Measurements from ENCODE around the gene SEMA4C.
"Not testable (repeated sequence)": the region's sequence is repeated elsewhere in the genome, so short reads cannot be mapped to it uniquely, and the experiment has no call there.

SEMA4C gene

GRCh38 chr2:96898641-96899412, 28.9 kb upstream of the SEMA4C start:
- DNase-seq (ENCODE audit: low read depth in 4 of 4, low spot score in 1 of 4): no peak

DNA sequence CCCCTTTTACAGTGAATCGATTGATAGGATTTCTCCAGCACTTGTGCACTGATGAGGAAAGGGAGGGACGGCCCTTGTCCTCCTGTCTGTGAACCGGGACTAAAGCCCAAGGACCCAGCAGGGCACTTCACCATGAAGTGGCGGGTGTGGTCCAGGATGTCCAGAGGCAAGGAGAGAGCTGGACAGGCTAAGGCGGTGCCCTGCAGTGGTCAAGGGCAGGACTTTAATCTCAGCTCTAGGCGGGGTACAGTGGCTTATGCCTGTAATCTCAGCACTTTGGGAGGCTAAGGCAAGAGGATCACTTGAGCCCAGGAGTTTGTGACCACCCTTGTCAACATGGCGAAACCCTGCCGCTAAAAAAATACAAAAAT, 28.2 kb upstream of the SEMA4C start:
- no peak for DNase-seq (ENCODE audit: low read depth in 4 of 4, low spot score in 1 of 4)

- no peak for DNase-seq (ENCODE audit: low read depth in 4 of 4, low spot score in 1 of 4)
These were observed 27.7 kb upstream of the SEMA4C start for GRCh38 chr2:96897491-96898134.

DNA sequence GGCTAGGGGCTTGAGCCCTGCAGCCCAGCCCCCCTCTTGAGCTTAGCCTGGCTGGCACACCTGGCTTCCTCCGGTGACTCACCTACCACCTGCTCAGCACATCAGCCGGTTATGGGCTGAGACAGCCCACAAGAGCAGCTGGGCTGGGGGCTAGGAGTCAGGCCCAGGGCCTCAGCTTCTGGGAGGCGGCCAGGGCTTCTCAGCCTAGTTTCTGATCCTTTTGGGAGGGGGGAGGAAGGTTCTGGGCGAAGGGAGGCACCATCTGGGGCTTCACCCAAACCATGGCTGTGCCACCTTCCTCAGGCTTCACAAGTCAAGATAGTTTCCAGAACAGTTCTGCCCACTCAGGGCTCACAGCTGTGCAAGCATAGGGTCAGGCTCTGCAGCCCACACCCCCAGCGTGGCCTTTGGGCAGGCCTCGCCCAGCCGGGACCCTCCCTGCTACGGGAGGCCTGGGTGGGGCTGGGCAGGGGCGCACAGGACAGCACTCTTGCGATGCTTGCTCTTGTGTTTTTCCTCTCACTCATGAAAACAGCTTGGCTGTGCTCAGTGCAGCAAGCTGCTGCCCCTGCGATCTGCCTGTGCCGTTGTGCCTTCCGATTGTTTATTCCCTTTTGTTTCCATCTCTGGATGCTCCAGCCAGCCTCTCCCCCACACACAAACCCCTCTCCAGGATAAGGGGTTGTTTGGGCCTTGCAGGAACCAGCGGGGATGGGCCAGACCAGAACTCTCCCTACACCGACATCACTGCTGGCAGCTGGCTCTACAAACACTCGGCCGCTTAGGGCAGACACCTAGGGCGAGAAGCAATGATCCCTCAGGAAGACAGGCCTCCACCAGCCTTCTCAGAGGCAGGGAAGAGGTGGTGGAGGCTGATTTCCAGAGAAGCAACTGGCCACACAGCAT, 26.1 kb upstream of the SEMA4C start:
- no peak for DNase-seq (ENCODE audit: low read depth in 4 of 4, low spot score in 1 of 4)

DNA sequence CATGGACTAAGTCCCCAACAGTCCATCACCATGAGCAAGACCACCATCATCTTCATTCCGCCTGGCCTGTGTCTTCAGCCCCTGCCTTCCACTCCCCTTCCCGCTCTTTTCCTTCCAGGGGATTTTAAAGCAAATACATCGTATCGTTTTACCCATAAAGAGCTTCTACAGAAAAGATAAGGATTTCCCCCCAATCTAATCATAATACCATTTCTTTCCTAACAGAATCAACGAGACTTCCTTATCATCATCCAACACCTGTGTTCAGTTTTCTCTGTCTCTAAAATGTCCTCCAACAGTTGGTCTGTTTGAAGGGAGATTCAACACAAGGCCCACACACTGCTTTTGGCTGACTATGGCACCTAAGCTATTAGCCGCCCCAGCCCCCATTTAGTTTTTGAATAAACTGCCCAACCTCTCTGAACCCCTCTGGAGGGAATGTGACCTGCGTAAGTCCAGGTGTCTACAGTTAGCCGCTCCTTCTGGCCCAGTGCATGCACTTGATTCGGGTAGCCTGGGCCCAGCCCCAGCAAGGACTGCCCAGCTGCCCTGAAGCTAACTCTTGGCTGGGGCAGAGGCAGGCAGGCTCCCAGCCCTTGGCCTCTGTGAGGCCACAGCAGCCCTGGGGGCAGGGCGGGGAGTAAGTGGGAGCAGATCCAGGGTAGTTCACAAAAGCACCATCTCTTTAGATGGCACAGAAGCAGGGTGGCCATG, 25.3 kb upstream of the SEMA4C start:
- no peak for DNase-seq (ENCODE audit: low read depth in 4 of 4, low spot score in 1 of 4)

DNA sequence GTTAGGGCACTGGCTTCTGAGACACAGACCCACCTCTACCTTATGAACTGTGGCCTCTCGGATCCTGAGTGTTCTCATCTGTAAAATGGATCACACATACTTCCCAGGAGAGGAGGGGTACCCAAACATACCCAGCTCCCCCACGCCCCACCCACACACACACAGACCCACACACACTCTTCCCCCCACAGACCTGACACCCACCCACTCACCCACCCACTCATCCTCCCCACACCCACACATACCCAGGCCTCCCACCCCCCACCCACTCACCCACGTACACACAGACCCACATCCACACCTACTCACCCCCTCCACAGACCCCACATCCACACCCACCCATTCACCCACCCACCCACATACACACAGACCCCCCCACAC, 24.3 kb upstream of the SEMA4C start:
- DNase-seq (ENCODE audit: low read depth in 4 of 4, low spot score in 1 of 4): no peak

DNA sequence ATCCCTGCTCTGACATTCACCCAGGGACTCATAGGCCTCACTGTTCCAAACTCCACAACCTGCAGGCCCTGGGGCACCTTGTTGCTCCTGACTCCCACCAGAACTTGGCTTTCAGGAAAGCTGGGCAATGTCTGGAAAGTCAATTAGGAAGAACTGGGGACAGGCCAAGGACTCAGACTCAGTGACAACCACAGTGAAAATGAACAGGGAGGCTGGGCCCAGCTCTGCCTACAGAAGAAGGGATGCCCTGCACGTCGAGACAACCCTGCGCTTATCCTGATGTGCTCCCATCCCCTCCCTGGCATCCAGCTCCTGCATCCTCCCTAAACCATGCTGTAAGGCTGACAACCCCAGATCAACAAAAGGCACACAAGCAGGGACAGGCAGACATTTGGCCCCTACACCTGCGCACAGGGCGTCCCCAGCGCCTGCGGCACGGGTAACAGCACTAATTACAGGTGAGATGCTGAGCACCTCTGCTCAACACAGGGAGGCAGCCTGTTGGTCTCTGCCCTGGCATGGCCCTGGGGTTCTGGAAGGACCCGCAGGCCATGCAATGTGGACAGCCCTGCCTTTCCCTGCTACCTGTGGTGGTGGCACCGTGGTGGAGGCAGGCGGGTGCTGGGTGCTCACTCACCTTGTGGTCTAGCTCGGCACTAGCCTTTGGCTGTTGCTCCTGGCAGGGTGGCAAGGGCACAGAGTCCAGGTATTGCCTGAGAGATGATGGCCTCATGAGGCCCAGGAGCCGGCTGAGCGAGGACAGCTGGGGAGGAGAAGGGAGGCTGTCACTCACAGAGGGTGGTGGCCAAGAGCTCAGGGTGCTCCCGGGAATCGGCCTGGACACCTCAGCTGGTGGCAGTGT, 23.6 kb upstream of the SEMA4C start:
- DNase-seq (ENCODE audit: low read depth in 4 of 4, low spot score in 1 of 4): no peak

GRCh38 chr2:96891591-96892333, 21.9 kb upstream of the SEMA4C start:
- DNase-seq (ENCODE audit: low read depth in 4 of 4, low spot score in 1 of 4): no peak

- DNase-seq (ENCODE audit: low read depth in 4 of 4, low spot score in 1 of 4): no peak
These were observed 21.0 kb upstream of the SEMA4C start for GRCh38 chr2:96890726-96891385.

DNA sequence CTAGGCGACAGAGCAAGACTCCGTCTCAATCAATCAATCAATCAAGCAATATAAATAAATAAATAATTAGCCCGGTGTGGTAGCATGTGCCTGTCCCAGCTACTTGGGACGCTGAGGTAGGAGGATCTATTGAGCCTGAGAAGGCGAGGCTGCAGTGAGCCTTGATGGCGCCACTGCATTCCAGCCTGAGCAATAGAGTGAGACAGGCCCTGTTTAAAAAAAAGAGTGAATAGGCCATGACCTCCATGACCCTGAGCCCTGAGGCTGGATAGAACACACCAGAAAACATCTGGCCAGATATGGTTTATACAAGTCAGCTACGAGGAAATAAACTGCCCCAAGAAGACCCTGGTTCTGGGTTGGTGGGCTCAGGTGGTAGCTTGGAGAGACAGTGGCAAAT, 20.4 kb upstream of the SEMA4C start:
- DNase-seq (ENCODE audit: low read depth in 4 of 4, low spot score in 1 of 4): no peak

GRCh38 chr2:96889502-96889901, 19.6 kb upstream of the SEMA4C start:
- not testable (repeated sequence) for DNase-seq (ENCODE audit: low read depth in 4 of 4, low spot score in 1 of 4)

GRCh38 chr2:96888072-96889011, 18.5 kb upstream of the SEMA4C start:
- no peak for DNase-seq (ENCODE audit: low read depth in 4 of 4, low spot score in 1 of 4)

- no peak for DNase-seq (ENCODE audit: low read depth in 4 of 4, low spot score in 1 of 4)
These were observed 17.7 kb upstream of the SEMA4C start for GRCh38 chr2:96887493-96888012.

DNA sequence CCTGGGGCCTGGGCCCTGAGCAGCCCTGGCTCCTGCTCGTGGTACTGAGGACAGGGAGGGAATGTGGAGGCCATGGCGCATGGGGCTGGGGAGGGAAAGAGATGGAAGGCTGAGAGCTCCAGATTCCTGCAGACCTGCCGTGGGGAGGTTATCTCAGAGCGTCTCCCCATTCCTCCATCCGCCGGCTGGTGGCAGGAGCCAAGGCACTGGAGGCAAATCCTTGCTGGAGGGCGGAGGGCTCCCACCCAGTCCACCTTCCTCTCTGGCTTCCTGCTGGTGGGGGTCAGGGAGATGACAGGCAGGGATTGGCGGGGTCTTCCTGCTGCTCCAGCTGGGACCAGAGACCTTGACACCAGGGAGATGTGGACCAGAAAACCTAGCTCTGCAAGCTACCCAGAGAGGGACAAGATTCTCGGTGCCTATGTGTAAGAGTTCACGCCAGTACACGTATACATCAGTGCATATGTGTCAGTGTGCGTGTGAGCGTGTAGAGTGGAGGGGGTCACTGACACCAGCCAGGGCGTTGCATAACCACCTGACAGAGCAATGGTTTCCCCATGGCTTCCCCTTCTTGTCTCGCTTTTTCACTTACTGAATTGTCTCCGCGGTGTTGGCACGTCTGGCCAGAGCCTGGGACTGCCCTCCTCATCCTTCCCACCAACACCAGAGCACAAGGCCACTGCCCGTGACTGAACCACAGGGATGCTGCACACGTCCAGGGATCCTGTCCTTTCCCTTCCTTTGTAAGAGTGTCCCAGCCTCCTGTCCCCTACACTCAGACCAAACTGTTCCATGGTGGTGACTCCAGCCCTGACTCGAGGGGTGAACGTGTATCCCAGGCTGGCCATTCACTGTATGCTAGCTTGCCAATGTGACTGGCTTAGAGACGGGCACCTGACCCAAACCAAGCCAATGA, 15.8 kb upstream of the SEMA4C start:
- no peak for DNase-seq (ENCODE audit: low read depth in 4 of 4, low spot score in 1 of 4)

DNA sequence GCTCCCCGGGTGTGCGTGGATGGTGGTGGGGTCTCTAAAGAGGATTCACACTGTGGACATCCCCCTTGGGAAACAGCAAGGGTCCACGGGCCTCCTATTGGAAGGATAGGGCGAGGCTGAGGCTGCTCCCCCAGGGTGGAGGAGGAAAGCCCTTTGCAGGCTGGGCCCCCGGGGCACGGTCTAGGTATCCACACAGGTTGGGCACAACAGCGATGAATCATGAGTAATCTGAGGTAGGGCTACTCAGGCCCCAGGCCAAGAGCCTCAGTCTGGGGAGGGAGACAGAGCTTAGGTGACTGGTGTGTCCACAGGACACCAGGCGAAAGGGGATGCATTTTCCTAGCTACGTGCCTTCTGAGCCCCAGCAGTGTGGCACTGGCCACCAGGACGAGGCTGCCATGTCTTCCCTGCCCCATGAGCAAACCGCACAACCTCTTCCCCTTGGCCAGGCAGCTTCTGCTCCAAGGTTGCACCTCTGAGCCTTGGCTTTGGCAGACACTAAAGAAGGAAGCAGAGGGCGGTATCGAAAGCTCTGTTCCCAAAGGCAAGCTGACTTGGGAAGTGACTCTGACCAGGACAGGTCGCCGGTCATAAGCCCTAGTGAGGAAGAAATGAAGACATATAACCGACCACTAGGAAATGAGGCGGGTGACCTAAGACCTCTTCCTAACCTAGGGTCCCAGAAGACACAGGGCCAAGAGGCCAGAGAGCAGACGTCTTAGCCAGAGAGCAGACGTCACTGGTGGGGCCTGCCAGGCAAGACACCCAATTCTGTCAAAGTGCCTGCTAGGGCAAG, 14.6 kb upstream of the SEMA4C start:
- DNase-seq (ENCODE audit: low read depth in 4 of 4, low spot score in 1 of 4): no peak

- no peak for DNase-seq (ENCODE audit: low read depth in 4 of 4, low spot score in 1 of 4)
These were observed 13.4 kb upstream of the SEMA4C start for GRCh38 chr2:96883306-96883705.

All from stimulated activated CD4-positive, alpha-beta T cell treated with anti-CD3 and anti-CD28 coated beads, Interleukin-1b, Interleukin-23, amount 100 ng/mL, for 24 hours (primary cell).